HepG2 (cell line): ENCODE results near the gene RANGRF. TPM values are rescaled to one million over a fixed set of nuclear protein-coding genes. Genes with fewer than 3 reads are reported as not detected.
A peak's percentile ranks its signal among the peaks of the same experiment; 100 is the strongest.

Experiments
- ARID2 ChIP-seq: sonication (generic); formaldehyde crosslinking; IDR thresholded peaks from 2 replicates; pipeline ENCODE4 v1.8.1; 2022; ENCODE audit warnings: mild to moderate bottlenecking, missing genetic modification reagents, borderline replicate concordance
- ATRX ChIP-seq: sonication (generic); formaldehyde crosslinking; IDR thresholded peaks from 2 replicates; pipeline ENCODE4 v1.4.0; 2020; ENCODE audit warnings: missing genetic modification reagents, borderline replicate concordance
- BCL6 ChIP-seq: IDR thresholded peaks from 2 replicates; pipeline ENCODE4 v1.6.1; 2016; ENCODE audit warnings: missing genetic modification reagents, missing compliant biosample characterization
- CTCF ChIP-seq: sonication (generic); formaldehyde crosslinking; IDR thresholded peaks from 2 replicates; pipeline ENCODE4 v1.5.0; 2020; ENCODE audit warnings: mild to moderate bottlenecking, missing genetic modification reagents, moderate library complexity
- MXD4 ChIP-seq: IDR thresholded peaks from 2 replicates; pipeline ENCODE4 v1.6.1; 2016; ENCODE audit warnings: mild to moderate bottlenecking, missing biosample characterization, missing genetic modification reagents
- NFYC ChIP-seq: IDR thresholded peaks from 2 replicates; pipeline ENCODE4 v1.6.1; 2016; ENCODE audit warnings: missing genetic modification reagents, missing compliant biosample characterization
- PCBP1 ChIP-seq: fragments of 200-400 bp; formaldehyde crosslinking; IDR thresholded peaks from 2 replicates; pipeline ENCODE4 v1.6.1; 2017; ENCODE audit warnings: mild to moderate bottlenecking, low read depth, low read length, borderline replicate concordance
- PRDM15 ChIP-seq: sonication (generic); formaldehyde crosslinking; IDR thresholded peaks from 2 replicates; pipeline ENCODE4 v1.4.0; 2020; ENCODE audit warnings: missing genetic modification reagents
- TIGD3 ChIP-seq: sonication (generic); formaldehyde crosslinking; IDR thresholded peaks from 2 replicates; pipeline ENCODE4 v1.5.1; 2020; ENCODE audit warnings: mild to moderate bottlenecking, missing genetic modification reagents, borderline replicate concordance
- UBTF ChIP-seq: sonication (generic); formaldehyde crosslinking; IDR thresholded peaks from 2 replicates; pipeline ENCODE4 v1.4.0; 2020; ENCODE audit warnings: mild to moderate bottlenecking, missing genetic modification reagents
- ZNF256 ChIP-seq: sonication (generic); formaldehyde crosslinking; conservative IDR thresholded peaks from 2 replicates; pipeline ENCODE4 v1.4.0; 2020; ENCODE audit warnings: missing genetic modification reagents
- ZNF709 ChIP-seq: sonication (generic); formaldehyde crosslinking; IDR thresholded peaks from 2 replicates; pipeline ENCODE4 v1.5.0; 2020; ENCODE audit warnings: mild to moderate bottlenecking, missing genetic modification reagents
- ZNF788 ChIP-seq: sonication (generic); formaldehyde crosslinking; IDR thresholded peaks from 2 replicates; pipeline ENCODE4 v1.5.0; 2020; ENCODE audit warnings: mild to moderate bottlenecking, missing genetic modification reagents, borderline replicate concordance
- polyA plus RNA-seq, 8 experiments: library from polyadenylated mRNA; depleted of rRNA in 3 of 8; stranded (reverse) in 7 of 8; unstranded in 1 of 8; fragments of >200 nt; fragmentation: Illumina TruSeq in 4 of 8; extraction: Trizol in 4 of 8; gene quantifications; 2 replicates each; pipeline versions ENCODE4 v1.2.1 to v1.2.3, GENCODE V29; 2011 to 2016; ENCODE audit warnings: low read depth in 4 of 8, missing spikeins in 1 of 8, mixed read lengths in 1 of 8; ENCODE audit not compliant: insufficient read depth in 1 of 8
- total RNA-seq, 5 experiments: library from RNA; depleted of rRNA; stranded (reverse); fragments of >200 nt; fragmentation: Illumina TruSeq; extraction: Trizol; gene quantifications; 2 replicates each; pipeline ENCODE4 v1.2.3, GENCODE V29; 2016; ENCODE audit warnings: low read depth in 1 of 5
- TF ChIP-seq, protein P1 (sequence below): sonication (generic); formaldehyde crosslinking; IDR thresholded peaks from 2 replicates; pipeline ENCODE4 v1.5.1; 2020; ENCODE audit warnings: mild to moderate bottlenecking, missing genetic modification reagents, moderate library complexity

The RANGRF gene
- total and polyA plus RNA-seq, 2 of the 13 experiments (the other 11 are each of a cell fraction or from before 2014, with no cell fraction given): 18.6 to 40.7 TPM

DNA sequence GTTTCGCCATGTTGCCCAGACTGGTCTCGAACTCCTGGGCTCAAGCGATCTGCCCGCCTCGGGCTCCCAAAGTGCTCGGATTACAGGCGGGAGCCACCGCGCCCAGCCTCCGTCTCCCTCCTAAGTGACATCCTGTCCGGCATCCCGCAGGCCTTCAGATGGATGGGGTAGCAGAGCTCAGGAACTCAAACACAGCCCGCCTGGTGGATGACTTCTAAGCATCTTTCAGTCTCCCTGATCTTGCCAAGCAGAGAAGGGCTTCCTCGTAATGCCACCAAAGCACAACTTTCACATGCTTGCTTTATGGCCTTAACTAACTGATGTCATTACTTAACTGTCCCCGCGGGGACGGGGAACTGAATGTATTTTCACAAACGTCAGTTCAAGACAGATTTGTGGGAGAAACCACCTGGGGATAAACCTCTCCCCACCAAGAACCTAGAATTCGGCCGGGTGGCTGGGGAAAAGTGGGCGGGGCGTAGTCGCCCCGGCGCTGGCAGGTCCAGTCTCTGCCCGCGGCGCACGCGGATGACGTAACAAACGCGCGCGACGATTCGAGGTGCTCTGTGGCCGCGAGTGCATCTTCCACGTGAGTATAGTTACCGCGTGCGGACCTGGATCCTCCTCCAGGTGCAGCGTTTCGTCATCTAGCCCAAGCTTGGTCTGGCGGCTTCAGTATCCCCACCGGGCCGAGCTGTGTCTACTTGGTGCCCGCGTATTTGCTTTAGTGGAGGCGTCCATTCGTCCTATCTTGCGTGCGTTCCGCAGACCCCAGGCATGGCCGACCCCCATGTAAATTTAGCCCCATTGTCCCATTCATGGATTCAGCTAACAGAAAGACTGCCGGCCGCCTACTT, 39.5 kb upstream of the RANGRF start, which contains the start of gene PFAS (continued):
- no peak for TF ChIP-seq ZNF256 (CRISPR knock-in tag)
- peak; percentile 66 for TF ChIP-seq ZNF788 (CRISPR knock-in tag)
- no peak for TF ChIP-seq CTCF (CRISPR knock-in tag)
- TF ChIP-seq MXD4 (CRISPR knock-in tag): peak; percentile 99
- TF ChIP-seq BCL6 (CRISPR knock-in tag): 0 out of 2 replicates have a peak, but pooled peaks have one; percentile 26
- no peak for TF ChIP-seq UBTF (CRISPR knock-in tag)
- TF ChIP-seq ARID2 (CRISPR knock-in tag): no peak
- TF ChIP-seq ZNF709 (CRISPR knock-in tag): no peak
- TF ChIP-seq NFYC (CRISPR knock-in tag): peak; percentile 59
- TF ChIP-seq, protein P1, sequence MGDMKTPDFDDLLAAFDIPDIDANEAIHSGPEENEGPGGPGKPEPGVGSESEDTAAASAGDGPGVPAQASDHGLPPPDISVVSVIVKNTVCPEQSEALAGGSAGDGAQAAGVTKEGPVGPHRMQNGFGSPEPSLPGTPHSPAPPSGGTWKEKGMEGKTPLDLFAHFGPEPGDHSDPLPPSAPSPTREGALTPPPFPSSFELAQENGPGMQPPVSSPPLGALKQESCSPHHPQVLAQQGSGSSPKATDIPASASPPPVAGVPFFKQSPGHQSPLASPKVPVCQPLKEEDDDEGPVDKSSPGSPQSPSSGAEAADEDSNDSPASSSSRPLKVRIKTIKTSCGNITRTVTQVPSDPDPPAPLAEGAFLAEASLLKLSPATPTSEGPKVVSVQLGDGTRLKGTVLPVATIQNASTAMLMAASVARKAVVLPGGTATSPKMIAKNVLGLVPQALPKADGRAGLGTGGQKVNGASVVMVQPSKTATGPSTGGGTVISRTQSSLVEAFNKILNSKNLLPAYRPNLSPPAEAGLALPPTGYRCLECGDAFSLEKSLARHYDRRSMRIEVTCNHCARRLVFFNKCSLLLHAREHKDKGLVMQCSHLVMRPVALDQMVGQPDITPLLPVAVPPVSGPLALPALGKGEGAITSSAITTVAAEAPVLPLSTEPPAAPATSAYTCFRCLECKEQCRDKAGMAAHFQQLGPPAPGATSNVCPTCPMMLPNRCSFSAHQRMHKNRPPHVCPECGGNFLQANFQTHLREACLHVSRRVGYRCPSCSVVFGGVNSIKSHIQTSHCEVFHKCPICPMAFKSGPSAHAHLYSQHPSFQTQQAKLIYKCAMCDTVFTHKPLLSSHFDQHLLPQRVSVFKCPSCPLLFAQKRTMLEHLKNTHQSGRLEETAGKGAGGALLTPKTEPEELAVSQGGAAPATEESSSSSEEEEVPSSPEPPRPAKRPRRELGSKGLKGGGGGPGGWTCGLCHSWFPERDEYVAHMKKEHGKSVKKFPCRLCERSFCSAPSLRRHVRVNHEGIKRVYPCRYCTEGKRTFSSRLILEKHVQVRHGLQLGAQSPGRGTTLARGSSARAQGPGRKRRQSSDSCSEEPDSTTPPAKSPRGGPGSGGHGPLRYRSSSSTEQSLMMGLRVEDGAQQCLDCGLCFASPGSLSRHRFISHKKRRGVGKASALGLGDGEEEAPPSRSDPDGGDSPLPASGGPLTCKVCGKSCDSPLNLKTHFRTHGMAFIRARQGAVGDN (CRISPR knock-in tag): peak; percentile 84
- TF ChIP-seq TIGD3 (CRISPR knock-in tag): no peak
- 0 out of 2 replicates have a peak, but pooled peaks have one; percentile 62 for TF ChIP-seq PCBP1
- TF ChIP-seq ATRX: no peak
- TF ChIP-seq PRDM15 (CRISPR knock-in tag): no peak
